Measurements from ENCODE around the gene VPS35. TPM values are rescaled to one million over a fixed set of nuclear protein-coding genes. Genes with fewer than 3 reads are reported as not detected.

Gene VPS35
- total RNA-seq, 1 donor from 2014 or later = 112 TPM

GRCh38 chr16:46662123-46662522 lies 26.9 kb downstream of the VPS35 start:
- TF ChIP-seq CTCF (conservative IDR thresholded peaks at IDR 0.05; ENCODE audit: low read depth, low read length) = no peak
- no peak for DNase-seq (ENCODE audit: low read depth)
- H3K4me3 ChIP-seq (ENCODE audit: low read depth, low read length) = no peak overlapping the region

- DNase-seq (ENCODE audit: low read depth) = no peak
- no peak overlapping the region for H3K4me3 ChIP-seq (ENCODE audit: low read depth, low read length)
These were observed 30.1 kb downstream of the VPS35 start for GRCh38 chr16:46658925-46659324.

GRCh38 chr16:46651305-46651704 lies 37.7 kb downstream of the VPS35 start:
- TF ChIP-seq CTCF (conservative IDR thresholded peaks at IDR 0.05; ENCODE audit: low read depth, low read length) = no peak
- DNase-seq (ENCODE audit: low read depth) = no peak
- no peak overlapping the region for H3K4me3 ChIP-seq (ENCODE audit: low read depth, low read length)

More at GRCh38 chr16:46658925-46659324, 30.1 kb downstream of the VPS35 start:
- no peak for TF ChIP-seq CTCF (conservative IDR thresholded peaks at IDR 0.05; ENCODE audit: low read depth, low read length)

DNA sequence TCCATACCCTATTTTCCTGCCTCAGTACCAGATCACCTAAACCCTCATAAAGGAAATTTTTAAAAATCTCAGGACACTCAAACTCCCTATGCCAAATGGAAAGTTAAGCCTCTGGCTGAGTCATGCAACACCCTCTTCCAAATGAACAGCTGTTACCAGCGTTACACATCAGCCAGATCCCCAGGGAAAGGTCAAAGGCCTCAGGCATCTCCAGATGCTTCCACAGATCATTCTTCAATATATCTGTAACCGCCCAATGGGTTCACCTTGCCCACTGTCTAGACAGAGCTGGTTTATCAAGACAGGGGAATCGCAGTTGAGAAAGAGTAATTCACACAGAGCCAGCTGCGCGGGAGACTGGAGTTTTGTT lies 38.7 kb downstream of the VPS35 start:
- TF ChIP-seq CTCF (conservative IDR thresholded peaks at IDR 0.05; ENCODE audit: low read depth, low read length) = no peak
- DNase-seq (ENCODE audit: low read depth) = no peak
- H3K4me3 ChIP-seq (ENCODE audit: low read depth, low read length) = no peak overlapping the region

DNA sequence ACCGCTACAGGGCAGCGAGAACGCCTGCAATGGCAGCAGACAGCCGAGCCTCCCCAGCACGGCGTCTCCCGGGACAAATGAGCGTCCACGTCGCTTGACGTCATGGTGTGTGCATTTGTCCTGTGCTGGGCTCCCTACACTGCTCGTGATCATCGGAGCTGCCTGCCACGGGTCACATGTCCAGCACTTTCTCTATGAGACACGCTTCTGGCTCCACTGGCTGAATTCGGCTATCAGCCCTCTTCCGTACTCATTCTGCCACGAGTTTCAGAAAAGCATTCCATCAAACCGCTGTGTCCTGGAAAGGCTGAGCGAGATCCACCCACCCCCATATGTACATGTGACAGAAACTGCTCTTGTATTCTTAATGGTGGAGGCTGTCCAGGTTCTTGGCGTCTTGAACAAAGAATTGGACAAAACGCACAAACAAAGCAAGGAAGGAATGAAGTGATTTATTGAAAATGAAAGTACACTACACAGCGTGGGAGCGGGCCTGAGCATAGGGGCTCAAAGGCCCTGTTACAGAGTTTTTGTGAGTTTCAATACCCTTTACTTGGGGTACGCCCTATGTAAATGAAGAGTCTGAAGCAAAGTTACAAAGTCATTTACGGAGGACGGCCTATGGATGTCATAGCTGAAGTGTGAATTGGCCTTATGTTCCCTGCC lies 39.3 kb downstream of the VPS35 start:
- no peak for DNase-seq (ENCODE audit: low read depth)
- TF ChIP-seq CTCF (conservative IDR thresholded peaks at IDR 0.05; ENCODE audit: low read depth, low read length) = no peak
- no peak overlapping the region for H3K4me3 ChIP-seq (ENCODE audit: low read depth, low read length)

DNA sequence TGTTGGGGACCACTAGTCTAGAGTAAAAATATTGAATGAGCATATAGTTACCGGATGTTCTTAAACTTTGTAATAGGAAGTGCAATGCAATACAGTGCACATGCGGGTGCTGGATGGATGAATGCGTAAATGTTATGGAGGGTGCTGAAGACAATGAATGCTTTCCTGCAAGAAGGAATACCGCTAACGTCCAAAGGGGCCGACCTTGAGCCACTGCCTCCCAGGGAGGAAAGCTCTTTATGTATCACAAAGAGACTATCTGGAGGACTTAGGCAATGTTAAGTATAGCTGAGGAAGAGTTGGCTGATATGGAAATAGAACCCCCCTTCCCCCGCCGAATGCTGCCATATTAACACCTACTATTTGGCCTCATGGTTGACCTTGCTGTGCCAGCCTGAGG lies 40.3 kb downstream of the VPS35 start:
- no peak for TF ChIP-seq CTCF (conservative IDR thresholded peaks at IDR 0.05; ENCODE audit: low read depth, low read length)
- no peak overlapping the region for H3K4me3 ChIP-seq (ENCODE audit: low read depth, low read length)
- no peak for DNase-seq (ENCODE audit: low read depth)

Measured in epithelial cell of proximal tubule (primary cell).